ENCODE data around the gene PDCD4.

- TF ChIP-seq CTCF (IDR thresholded peaks at IDR 0.05 in 4 of 5, conservative IDR thresholded peaks at IDR 0.05 in 1 of 5): no peak
- TF ChIP-seq POLR2A (IDR thresholded peaks at IDR 0.05): no peak
These were observed 2.2 kb downstream of the PDCD4 start for GRCh38 chr10:110873951-110874350.

All from gastrocnemius medialis (tissue), 4 donors.